Ovary (tissue), 9 donors: ENCODE measurements around the gene GPC3. TPM values are rescaled to one million over a fixed set of nuclear protein-coding genes. Genes with fewer than 3 reads are reported as not detected.
"Not testable (repeated sequence)": the region's sequence is repeated elsewhere in the genome, so short reads cannot be mapped to it uniquely, and the experiment has no call there.

Experiments used
- DNase-seq, 5 donors: peaks; one replicate each; pipeline ENCODE4 v3.0.0-alpha.2; 2019 to 2020
- H3K27ac ChIP-seq, 2 donors: fragments of 200-600 bp; one replicate each; pipeline versions ENCODE4 v1.5.1 to v1.8.0; 2019 to 2022
- H3K27me3 ChIP-seq: fragments of 200-600 bp; one replicate; pipeline ENCODE4 v1.8.0; 2022
- H3K36me3 ChIP-seq: fragments of 200-600 bp; sonication (generic); one replicate; pipeline ENCODE4 v1.5.1; 2019
- H3K4me1 ChIP-seq: one replicate; pipeline ENCODE4 v1.8.1; 2013; ENCODE audit warnings: mild to moderate bottlenecking, moderate library complexity; ENCODE audit not compliant: insufficient read depth
- H3K4me3 ChIP-seq: fragments of 200-600 bp; sonication (generic); one replicate; pipeline ENCODE4 v1.5.1; 2017
- H3K9me3 ChIP-seq, 2 donors: fragments of 200-600 bp in 1 of 2; sonication (generic) in 1 of 2; one replicate each; pipeline versions ENCODE4 v1.5.1 to v1.8.1; 2013 to 2019; ENCODE audit warnings: mild to moderate bottlenecking in 1 of 2, moderate library complexity in 1 of 2
- EP300 ChIP-seq: sonication (generic); formaldehyde crosslinking; IDR thresholded peaks from one replicate; pipeline ENCODE4 v1.6.1; 2017; ENCODE audit warnings: antibody characterized with exemption
- POLR2A ChIP-seq: fragments of 450-650 bp; IDR thresholded peaks from one replicate; pipeline ENCODE4 v1.6.1; 2017; ENCODE audit warnings: antibody characterized with exemption, mild to moderate bottlenecking, moderate library complexity
- WGBS, 3 donors: extraction: QIAGEN DNeasy Blood & Tissue Kit in 1 of 3; methylation state at CpG; one replicate each; pipeline versions ENCODE4 v1.1.5 to v1.1.7; 2013 to 2017; 5-methylcytosine and 5-hydroxymethylcytosine counted together
- intact Hi-C, 4 donors: fragments of 100-400 bp; cut with DNase I; formaldehyde crosslinking; loops; one replicate each; pipeline versions ENCODE4 v1.11.0 to v1.15.1; 2022 to 2023
- polyA plus RNA-seq, 2 donors: library from polyadenylated mRNA; stranded (reverse); fragments of 200-250 nt in 1 of 2; fragments of 350-450 nt in 1 of 2; fragmentation: Illumina TruSeq in 1 of 2; extraction: RNeasy Lipid Tissue Mini Kit (QIAGEN cat#74804) in 1 of 2; gene quantifications; one replicate each; pipeline ENCODE4 v1.2.3, GENCODE V29; 2013 to 2014
- total RNA-seq, 7 donors: library from RNA; depleted of rRNA in 2 of 7; stranded (reverse); fragments of >200 nt in 2 of 7; fragmentation: NEBNext Ultra II Directional in 3 of 7; extraction: Animal tissue kit (Norgen Biotek cat#: 25700) in 3 of 7; gene quantifications; one replicate each; pipeline versions ENCODE4 v1.1.0 to v1.2.4, GENCODE V29; 2016 to 2023
- TF ChIP-seq, protein P1 (sequence below), 3 donors: fragments of 450-650 bp in 2 of 3; fragments of 200-600 bp in 1 of 3; IDR thresholded peaks; one replicate each; pipeline versions ENCODE4 v1.5.1 to v1.8.0; 2016 to 2022; ENCODE audit warnings: antibody characterized with exemption in 3 of 3, mild to moderate bottlenecking in 1 of 3
- donor health status: DM: no; HTN: no; CAD: no; lungs with moderate emphysema.
- donor health status: DM: no; HTN: no; CAD: no.
- donor health status: Bipolar disorder and iron deficiency.
- donor health status: DM: yes; HTN: yes; CAD: no.
- donor health status: DM: no; HTN: no; CAD: no.
- donor health status: DM: yes; HTN: yes; CAD: no.

The GPC3 gene
- total and polyA plus RNA-seq, 9 donors, result 4.5 to 91.8 (median 12.1) TPM

DNA sequence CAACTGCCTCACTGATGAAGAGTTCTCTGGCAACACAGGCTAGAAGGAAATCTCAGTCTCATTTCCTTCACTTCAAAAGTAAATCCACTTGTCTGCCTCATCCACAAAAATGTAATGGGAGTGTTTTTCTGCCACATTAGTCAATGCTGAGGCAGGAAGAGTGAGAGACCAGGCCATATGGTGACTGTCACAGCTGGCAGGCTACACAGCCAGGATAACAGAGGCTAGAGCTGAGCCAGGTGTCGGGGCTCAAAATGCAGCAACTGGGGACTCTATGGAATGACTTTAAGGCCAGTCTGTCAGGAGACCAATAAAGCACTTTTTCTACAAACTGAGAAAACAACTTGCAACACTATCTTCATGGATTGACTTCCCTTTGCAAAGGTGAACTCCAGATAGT is 204.2 kb downstream of the GPC3 start:
- Histone ChIP-seq H3K4me3 (no peak overlapping the region), H3K36me3 (no peaks in the 10 kb centered on the region), H3K27ac (no peak overlapping the region), H3K9me3 (no peaks in the 10 kb centered on the region), H3K27me3 (no peaks in the 10 kb centered on the region), H3K4me1 (no peaks in the 10 kb centered on the region)
- TF ChIP-seq EP300 (no peak), POLR2A (no peak)
- TF ChIP-seq, protein P1, sequence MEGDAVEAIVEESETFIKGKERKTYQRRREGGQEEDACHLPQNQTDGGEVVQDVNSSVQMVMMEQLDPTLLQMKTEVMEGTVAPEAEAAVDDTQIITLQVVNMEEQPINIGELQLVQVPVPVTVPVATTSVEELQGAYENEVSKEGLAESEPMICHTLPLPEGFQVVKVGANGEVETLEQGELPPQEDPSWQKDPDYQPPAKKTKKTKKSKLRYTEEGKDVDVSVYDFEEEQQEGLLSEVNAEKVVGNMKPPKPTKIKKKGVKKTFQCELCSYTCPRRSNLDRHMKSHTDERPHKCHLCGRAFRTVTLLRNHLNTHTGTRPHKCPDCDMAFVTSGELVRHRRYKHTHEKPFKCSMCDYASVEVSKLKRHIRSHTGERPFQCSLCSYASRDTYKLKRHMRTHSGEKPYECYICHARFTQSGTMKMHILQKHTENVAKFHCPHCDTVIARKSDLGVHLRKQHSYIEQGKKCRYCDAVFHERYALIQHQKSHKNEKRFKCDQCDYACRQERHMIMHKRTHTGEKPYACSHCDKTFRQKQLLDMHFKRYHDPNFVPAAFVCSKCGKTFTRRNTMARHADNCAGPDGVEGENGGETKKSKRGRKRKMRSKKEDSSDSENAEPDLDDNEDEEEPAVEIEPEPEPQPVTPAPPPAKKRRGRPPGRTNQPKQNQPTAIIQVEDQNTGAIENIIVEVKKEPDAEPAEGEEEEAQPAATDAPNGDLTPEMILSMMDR (IDR thresholded peaks at IDR 0.05), result no peak
- intact Hi-C loops, result no loop called here
- 69 to 78% (median 73%) methylated on average over 1 of the region's 1 CpG for WGBS, 3 donors
- DNase-seq, result no peak

DNA sequence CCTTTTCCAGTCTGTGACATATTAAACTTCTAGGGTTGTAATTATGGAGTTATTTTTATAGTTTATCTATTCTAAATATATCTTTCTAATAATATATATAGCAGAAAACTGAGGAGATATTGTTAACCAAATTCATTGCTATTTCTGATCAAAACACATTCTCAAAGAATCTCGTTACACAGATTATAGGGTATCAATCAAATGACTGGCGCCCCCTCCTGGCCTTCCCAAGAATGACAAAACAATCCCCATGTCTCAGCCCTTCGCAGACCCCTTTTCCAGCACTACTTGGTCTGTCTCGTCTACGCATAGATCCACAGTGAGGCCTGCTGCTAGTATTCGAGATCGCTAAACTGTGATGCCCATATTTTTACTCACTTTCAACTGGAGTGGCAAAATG is 209.3 kb downstream of the GPC3 start:
- no peaks in the 10 kb centered on the region for H3K9me3 ChIP-seq
- no peaks in the 10 kb centered on the region for H3K4me1 ChIP-seq
- H3K27me3 ChIP-seq, result no peaks in the 10 kb centered on the region
- H3K36me3 ChIP-seq, result no peaks in the 10 kb centered on the region
- no peak overlapping the region for H3K27ac ChIP-seq
- DNase-seq, result no peak
- intact Hi-C loops, result no loop called here
- TF ChIP-seq EP300 (no peak), POLR2A (no peak)
- TF ChIP-seq, protein P1 (IDR thresholded peaks at IDR 0.05), result no peak
- H3K4me3 ChIP-seq, result no peak overlapping the region
- WGBS, 3 donors, result 56 to 61% (median 60%) methylated on average over 7 of the region's 7 CpGs

DNA sequence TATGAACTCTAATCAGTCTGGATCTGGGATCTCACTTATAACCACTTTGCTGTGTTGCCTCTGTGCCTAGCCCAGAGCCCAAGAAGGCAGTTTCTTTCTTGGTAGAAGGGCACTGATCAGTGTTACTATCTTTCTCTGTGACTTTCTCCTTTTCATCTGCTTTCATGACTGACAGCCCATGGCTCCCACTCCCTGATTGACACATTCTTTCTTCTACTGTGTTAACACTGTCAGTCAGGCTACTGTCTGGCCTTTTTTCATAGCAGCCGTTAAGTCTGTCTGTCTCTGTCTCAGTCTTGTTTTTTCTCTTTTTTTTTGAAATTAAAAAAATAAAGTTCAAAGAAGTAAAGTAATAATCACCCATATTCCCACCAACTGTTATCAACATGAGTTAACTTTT is 210.6 kb downstream of the GPC3 start:
- DNase-seq, result no peak
- Histone ChIP-seq H3K27ac (no peak overlapping the region), H3K9me3 (no peaks in the 10 kb centered on the region), H3K4me1 (no peaks in the 10 kb centered on the region), H3K27me3 (no peaks in the 10 kb centered on the region), H3K36me3 (no peaks in the 10 kb centered on the region), H3K4me3 (no peak overlapping the region)
- TF ChIP-seq, protein P1 (IDR thresholded peaks at IDR 0.05), result no peak
- no peak for TF ChIP-seq POLR2A
- TF ChIP-seq EP300, result no peak
- 65 to 96% (median 83%) methylated on average over 1 of the region's 1 CpG for WGBS, 3 donors
- intact Hi-C loops, result no loop called here

DNA sequence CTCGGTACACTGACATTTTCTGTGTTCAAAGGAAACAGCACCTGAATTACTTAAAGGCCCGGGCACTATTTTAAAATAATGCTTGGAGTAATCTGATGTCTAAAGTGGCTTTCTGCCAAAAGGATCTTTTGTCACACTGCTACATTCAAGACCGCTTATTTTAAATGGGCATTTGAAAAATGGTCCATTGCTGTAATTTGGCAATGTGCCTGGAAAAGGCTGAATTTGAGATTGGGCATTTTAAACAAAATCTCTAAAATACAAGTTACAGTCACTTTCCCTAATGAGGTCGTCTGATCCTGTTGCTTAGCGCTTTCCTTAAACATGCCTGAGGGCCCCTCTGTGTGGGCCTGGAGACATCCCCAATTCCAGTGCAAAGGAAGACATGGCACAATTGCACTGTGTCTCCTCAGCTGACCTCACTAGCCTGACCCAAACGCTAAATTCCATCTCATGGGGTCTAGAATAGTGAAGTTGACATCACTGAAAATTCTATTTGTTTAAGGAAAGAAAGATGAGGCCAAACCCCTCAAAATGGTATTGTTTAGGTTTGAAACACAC is 214.2 kb downstream of the GPC3 start:
- Histone ChIP-seq H3K9me3 (no peaks in the 10 kb centered on the region), H3K4me3 (no peak overlapping the region), H3K27me3 (no peaks in the 10 kb centered on the region), H3K36me3 (no peaks in the 10 kb centered on the region), H3K27ac (no peak overlapping the region), H3K4me1 (no peaks in the 10 kb centered on the region)
- no peak for DNase-seq
- whole genome bisulfite sequencing, 3 donors, result 61 to 70% (median 67%) methylated on average over 6 of the region's 6 CpGs
- TF ChIP-seq EP300 (no peak), POLR2A (no peak)
- TF ChIP-seq, protein P1 (IDR thresholded peaks at IDR 0.05), result no peak
- intact Hi-C loops, result no loop called here

DNA sequence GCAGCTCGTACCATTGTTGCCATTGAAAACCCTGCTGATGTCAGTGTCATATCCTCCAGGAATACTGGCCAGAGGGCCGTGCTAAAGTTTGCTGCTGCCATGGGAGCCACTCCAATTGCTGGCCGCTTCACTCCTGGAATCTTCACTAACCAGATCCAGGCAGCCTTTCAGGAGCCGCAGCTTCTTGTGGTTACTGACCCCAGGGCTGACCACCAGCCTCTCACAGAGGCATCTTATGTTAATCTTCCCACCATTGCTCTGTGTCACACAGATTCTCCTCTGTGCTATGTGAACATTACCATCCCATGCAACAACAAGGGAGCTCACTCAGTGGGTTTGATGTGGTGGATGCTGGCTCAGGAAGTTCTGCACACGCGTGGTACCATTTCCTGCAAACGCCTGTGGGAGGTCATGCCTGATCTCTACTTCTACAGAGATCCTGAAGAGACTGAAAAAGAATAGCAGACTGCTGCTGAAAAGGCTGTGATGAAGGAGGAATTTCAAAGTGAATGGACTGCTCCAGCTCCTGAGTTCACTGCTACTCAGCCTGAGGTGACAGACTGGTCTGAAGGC is 222.3 kb downstream of the GPC3 start:
- H3K36me3 ChIP-seq, H3K4me1 ChIP-seq, H3K27ac ChIP-seq, intact Hi-C loops, H3K9me3 ChIP-seq, H3K4me3 ChIP-seq, DNase-seq, H3K27me3 ChIP-seq: not testable (repeated sequence)
- 77 to 83% (median 78%) methylated on average over 7 of the region's 7 CpGs for WGBS, 3 donors
